Measurements from ENCODE around the gene ELP4. TPM values are rescaled to one million over a fixed set of nuclear protein-coding genes. Genes with fewer than 3 reads are reported as not detected.

The ELP4 gene
- total and polyA plus RNA-seq, 12 donors, result 10.5 to 30.4 (median 18.0) TPM

GRCh38 chr11:31817621-31818424, 308.3 kb downstream of the ELP4 start:
- no peak overlapping the region for H3K27ac ChIP-seq
- 6 to 10% (median 9%) methylated on average over 8 to 58 of the region's 58 CpGs for WGBS, 4 donors
- H3K9me3 ChIP-seq (replicated peaks in 1 of 3), result no peaks in the 10 kb centered on the region
- DNase-seq, result no peak
- H3K4me3 ChIP-seq, result peak overlapping the region in 1 of 4 donors; percentile 36
- H3K36me3 ChIP-seq (replicated peaks in 1 of 2), result no peaks in the 10 kb centered on the region
- TF ChIP-seq POLR2A (IDR thresholded peaks at IDR 0.05) (no peak), CTCF (IDR thresholded peaks at IDR 0.05) (no peak)
- H3K27me3 ChIP-seq, result peaks cover 98% of the 10 kb centered on the region
- H3K4me1 ChIP-seq (replicated peaks in 1 of 2), result peaks cover 10 to 47% of the 10 kb centered on the region in 2 donors
- intact Hi-C loops (cut with DNase I), result no loop called here

DNA sequence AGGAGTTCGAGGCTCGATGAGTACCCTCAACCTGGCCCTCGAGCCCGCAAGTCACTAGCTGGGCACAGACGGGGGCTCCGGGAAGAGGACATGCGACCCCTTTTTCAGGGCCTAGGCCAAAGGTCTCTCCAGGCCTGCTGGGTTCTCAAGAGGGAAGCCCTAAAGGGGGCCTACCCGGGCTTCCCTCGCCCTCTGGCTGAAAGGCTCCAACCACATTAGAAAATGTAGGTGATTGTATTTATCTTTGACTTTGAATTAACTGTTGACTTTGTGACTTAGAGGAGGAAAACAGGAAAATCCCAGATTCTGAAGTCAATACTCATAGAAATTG, 308.8 kb downstream of the ELP4 start:
- H3K27me3 ChIP-seq, result peaks cover 100% of the 10 kb centered on the region
- intact Hi-C loops (cut with DNase I), result no loop called here
- no peak overlapping the region for H3K27ac ChIP-seq
- no peaks in the 10 kb centered on the region for H3K9me3 ChIP-seq (replicated peaks in 1 of 3)
- TF ChIP-seq POLR2A (IDR thresholded peaks at IDR 0.05) (no peak), CTCF (IDR thresholded peaks at IDR 0.05) (no peak)
- peaks cover 8 to 41% of the 10 kb centered on the region in 2 donors for H3K4me1 ChIP-seq (replicated peaks in 1 of 2)
- DNase-seq, result no peak
- no peaks in the 10 kb centered on the region for H3K36me3 ChIP-seq (replicated peaks in 1 of 2)
- no peak overlapping the region for H3K4me3 ChIP-seq
- 4 to 17% (median 16%) methylated on average over 9 of the region's 9 CpGs for WGBS, 4 donors

DNA sequence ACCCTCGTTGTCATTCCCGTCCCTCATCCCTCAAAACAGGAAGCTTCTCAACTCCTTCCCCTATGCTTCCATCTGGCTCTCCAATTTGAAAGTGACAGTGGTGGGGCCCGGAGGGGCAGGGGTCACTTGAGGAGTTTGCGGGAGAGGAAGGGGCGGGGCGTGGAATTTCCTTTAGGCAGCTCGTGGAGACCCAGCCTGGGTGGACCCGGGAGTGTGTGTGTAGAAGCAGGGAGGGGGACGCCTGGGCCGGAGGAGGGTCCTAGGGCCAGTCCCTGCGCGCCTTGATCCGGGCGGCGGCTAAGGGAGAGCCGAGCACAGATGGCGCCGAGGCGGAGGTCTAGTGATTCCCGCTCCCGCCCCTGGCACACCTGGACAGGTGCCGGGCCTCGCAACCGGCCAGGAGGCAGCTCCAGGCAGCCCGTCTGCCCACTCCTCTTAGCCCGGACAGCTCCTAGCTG, 309.3 kb downstream of the ELP4 start:
- H3K36me3 ChIP-seq (replicated peaks in 1 of 2), result no peaks in the 10 kb centered on the region
- no peak overlapping the region for H3K4me3 ChIP-seq
- H3K4me1 ChIP-seq (replicated peaks in 1 of 2), result peaks cover 8 to 36% of the 10 kb centered on the region in 2 donors
- H3K9me3 ChIP-seq (replicated peaks in 1 of 3), result no peaks in the 10 kb centered on the region
- intact Hi-C loops (cut with DNase I), result no loop called here
- TF ChIP-seq POLR2A (IDR thresholded peaks at IDR 0.05) (no peak), CTCF (IDR thresholded peaks at IDR 0.05) (no peak)
- no peak overlapping the region for H3K27ac ChIP-seq
- 14 to 20% (median 16%) methylated on average over 9 to 26 of the region's 26 CpGs for WGBS, 4 donors
- DNase-seq, result no peak
- peaks cover 100% of the 10 kb centered on the region for H3K27me3 ChIP-seq

DNA sequence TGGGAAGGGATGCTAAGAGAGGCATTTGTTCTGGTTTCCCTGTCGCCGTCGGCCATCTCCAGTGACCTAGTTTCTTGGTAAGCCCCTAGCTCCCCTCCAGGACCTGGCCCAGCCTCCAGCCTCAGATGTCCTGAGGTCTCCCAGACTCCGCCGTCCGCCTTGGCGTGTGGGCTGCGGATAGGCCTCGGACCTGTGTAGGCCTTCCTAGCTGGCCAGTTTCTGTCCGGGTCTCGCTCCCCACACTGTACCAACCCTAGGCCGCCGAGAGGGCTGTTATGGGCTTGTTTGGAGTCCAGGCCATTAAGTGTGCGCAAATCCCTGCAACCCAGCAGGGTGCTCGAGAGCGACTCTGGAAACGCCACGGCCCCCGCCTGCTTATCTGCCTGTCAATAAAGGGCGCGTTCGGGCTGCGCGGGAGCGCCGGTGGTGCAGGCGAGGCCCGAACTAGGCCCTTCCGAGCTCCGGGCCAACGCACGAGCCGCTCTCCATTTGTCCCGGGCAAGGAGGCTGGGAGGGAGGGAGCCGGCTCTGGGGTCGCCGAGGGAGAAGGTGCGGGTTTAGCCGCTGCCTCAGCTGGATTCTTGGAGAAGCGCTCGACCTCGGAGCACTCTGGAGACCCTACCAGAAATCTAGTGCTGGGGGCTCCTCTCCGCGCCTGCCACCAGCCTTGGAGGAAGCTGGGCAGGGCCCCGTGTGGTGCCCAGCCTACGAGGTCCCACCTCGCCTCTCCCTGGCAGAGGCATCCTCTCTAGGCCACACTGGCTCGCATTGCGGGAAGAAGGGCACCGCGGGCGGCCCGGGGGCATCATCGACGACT, 310.3 kb downstream of the ELP4 start:
- intact Hi-C loops (cut with DNase I), result no loop called here
- H3K4me3 ChIP-seq, result no peak overlapping the region
- no peak for DNase-seq
- TF ChIP-seq CTCF (IDR thresholded peaks at IDR 0.05), result no peak
- H3K27me3 ChIP-seq, result peaks cover 99% of the 10 kb centered on the region
- WGBS, 4 donors, result 22 to 26% (median 23%) methylated on average over 7 to 55 of the region's 55 CpGs
- peaks cover 8 to 27% of the 10 kb centered on the region in 2 donors for H3K4me1 ChIP-seq (replicated peaks in 1 of 2)
- H3K27ac ChIP-seq, result no peak overlapping the region
- H3K9me3 ChIP-seq (replicated peaks in 1 of 3), result no peaks in the 10 kb centered on the region
- H3K36me3 ChIP-seq (replicated peaks in 1 of 2), result no peaks in the 10 kb centered on the region
